ENCODE results near the gene ZNF331.

ZNF331 gene

GRCh38 chr19:53583181-53583580, 45.2 kb downstream of the ZNF331 start:
- no peak for TF ChIP-seq CTCF (IDR thresholded peaks at IDR 0.05; ENCODE audit: low read depth, low read length, missing control alignments)
- H3K27me3 ChIP-seq (replicated peaks) = no peaks in the 10 kb centered on the region
- in situ Hi-C loops (cut with HindIII; ENCODE audit: low pct_ligation_motif_present, low sequenced_read_pairs) = no loop called here

GRCh38 chr19:53586277-53586691, 48.3 kb downstream of the ZNF331 start:
- TF ChIP-seq CTCF (IDR thresholded peaks at IDR 0.05; ENCODE audit: low read depth, low read length, missing control alignments) = no peak
- in situ Hi-C loops (cut with HindIII; ENCODE audit: low pct_ligation_motif_present, low sequenced_read_pairs) = no loop called here
- no peak overlapping the region for H3K4me3 ChIP-seq (ENCODE audit: low read depth, low read length)
- H3K36me3 ChIP-seq (replicated peaks) = no peaks in the 10 kb centered on the region
- no peaks in the 10 kb centered on the region for H3K27me3 ChIP-seq (replicated peaks)
- no peak overlapping the region for H3K27ac ChIP-seq
- DNase-seq = no peak

More at GRCh38 chr19:53583181-53583580, 45.2 kb downstream of the ZNF331 start:
- peaks cover 7% of the 10 kb centered on the region for H3K36me3 ChIP-seq (replicated peaks)
- no peak overlapping the region for H3K27ac ChIP-seq
- H3K4me3 ChIP-seq (ENCODE audit: low read depth, low read length) = no peak overlapping the region
- DNase-seq = no peak

GRCh38 chr19:53594811-53595509, 57.0 kb downstream of the ZNF331 start:
- DNase-seq = no peak
- in situ Hi-C loops (cut with HindIII; ENCODE audit: low pct_ligation_motif_present, low sequenced_read_pairs) = no loop called here
- no peak for TF ChIP-seq CTCF (IDR thresholded peaks at IDR 0.05; ENCODE audit: low read depth, low read length, missing control alignments)

GRCh38 chr19:53595510-53595867, 57.5 kb downstream of the ZNF331 start:
- Histone ChIP-seq H3K36me3 (replicated peaks) (no peaks in the 10 kb centered on the region), H3K27ac (no peak overlapping the region), H3K4me3 (ENCODE audit: low read depth, low read length) (no peak overlapping the region), H3K27me3 (replicated peaks) (no peaks in the 10 kb centered on the region)
- no peak for TF ChIP-seq CTCF (IDR thresholded peaks at IDR 0.05; ENCODE audit: low read depth, low read length, missing control alignments)
- in situ Hi-C loops (cut with HindIII; ENCODE audit: low pct_ligation_motif_present, low sequenced_read_pairs) = no loop called here
- DNase-seq = no peak

More at GRCh38 chr19:53594811-53595509, 57.0 kb downstream of the ZNF331 start:
- H3K4me3 ChIP-seq (ENCODE audit: low read depth, low read length) = no peak overlapping the region
- H3K36me3 ChIP-seq (replicated peaks) = no peaks in the 10 kb centered on the region
- H3K27me3 ChIP-seq (replicated peaks) = no peaks in the 10 kb centered on the region
- H3K27ac ChIP-seq = no peak overlapping the region

GRCh38 chr19:53596056-53596455, 58.1 kb downstream of the ZNF331 start:
- H3K4me3 ChIP-seq (ENCODE audit: low read depth, low read length) = no peak overlapping the region
- H3K36me3 ChIP-seq (replicated peaks) = no peaks in the 10 kb centered on the region
- no peak for TF ChIP-seq CTCF (IDR thresholded peaks at IDR 0.05; ENCODE audit: low read depth, low read length, missing control alignments)
- no peak overlapping the region for H3K27ac ChIP-seq
- DNase-seq = no peak
- no peaks in the 10 kb centered on the region for H3K27me3 ChIP-seq (replicated peaks)
- in situ Hi-C loops (cut with HindIII; ENCODE audit: low pct_ligation_motif_present, low sequenced_read_pairs) = no loop called here

GRCh38 chr19:53597023-53597422, 59.1 kb downstream of the ZNF331 start:
- Histone ChIP-seq H3K27me3 (replicated peaks) (no peaks in the 10 kb centered on the region), H3K4me3 (ENCODE audit: low read depth, low read length) (no peak overlapping the region), H3K27ac (no peak overlapping the region), H3K36me3 (replicated peaks) (no peaks in the 10 kb centered on the region)
- no peak for DNase-seq
- in situ Hi-C loops (cut with HindIII; ENCODE audit: low pct_ligation_motif_present, low sequenced_read_pairs) = no loop called here
- TF ChIP-seq CTCF (IDR thresholded peaks at IDR 0.05; ENCODE audit: low read depth, low read length, missing control alignments) = no peak

Data from brain microvascular endothelial cell (primary cell).